Fibroblast of the aortic adventitia (primary cell): ENCODE measurements around the gene RBPJ. TPM values are rescaled to one million over a fixed set of nuclear protein-coding genes. Genes with fewer than 3 reads are reported as not detected.

Experiments
- DNase-seq: peaks from one replicate; pipeline ENCODE4 v3.0.0-alpha.2; 2010; ENCODE audit warnings: low read depth
- H3K4me3 ChIP-seq: 2 replicates; pipeline ENCODE4 v1.5.1; 2011; ENCODE audit warnings: low read depth, mild to moderate bottlenecking, control low read depth, low read length, moderate library complexity
- CTCF ChIP-seq: IDR thresholded peaks from 2 replicates; pipeline ENCODE4 v1.5.1; 2011; ENCODE audit warnings: mild to moderate bottlenecking, low read length, control low read depth, inconsistent platforms; ENCODE audit not compliant: insufficient read depth
- total RNA-seq: library from RNA; depleted of rRNA; stranded (reverse); fragments of >200 nt; gene quantifications from 2 replicates; pipeline ENCODE4 v1.2.3, GENCODE V29; 2012; ENCODE audit warnings: low replicate concordance

Gene RBPJ
- total RNA-seq, 1 donor: 264 TPM

GRCh38 chr4:26360864-26361263 lies 40.0 kb downstream of the RBPJ start:
- DNase-seq: peak; percentile 30
- TF ChIP-seq CTCF: no peak
- peak overlapping the region; percentile 15 for H3K4me3 ChIP-seq

GRCh38 chr4:26361297-26361696 lies 40.5 kb downstream of the RBPJ start:
- H3K4me3 ChIP-seq: peak overlapping the region; percentile 15
- DNase-seq: no peak
- TF ChIP-seq CTCF: no peak

- DNase-seq: peak; percentile 33
- H3K4me3 ChIP-seq: no peak overlapping the region
- no peak for TF ChIP-seq CTCF
These were observed 42.1 kb downstream of the RBPJ start for GRCh38 chr4:26362745-26363439.

- TF ChIP-seq CTCF: no peak
- no peak overlapping the region for H3K4me3 ChIP-seq
- DNase-seq: no peak
These were observed 44.8 kb downstream of the RBPJ start for GRCh38 chr4:26365537-26366150.

GRCh38 chr4:26367811-26368210 lies 47.0 kb downstream of the RBPJ start:
- H3K4me3 ChIP-seq: no peak overlapping the region
- no peak for TF ChIP-seq CTCF
- DNase-seq: no peak

GRCh38 chr4:26368685-26369084 lies 47.9 kb downstream of the RBPJ start:
- no peak overlapping the region for H3K4me3 ChIP-seq
- no peak for TF ChIP-seq CTCF
- DNase-seq: no peak

- H3K4me3 ChIP-seq: no peak overlapping the region
- no peak for TF ChIP-seq CTCF
- DNase-seq: no peak
These were observed 48.3 kb downstream of the RBPJ start for GRCh38 chr4:26369132-26369531.
